ENCODE measurements around the gene DHX35. TPM values are rescaled to one million over a fixed set of nuclear protein-coding genes. Genes with fewer than 3 reads are reported as not detected.
A peak's percentile ranks its signal among the peaks of the same experiment; 100 is the strongest.

Gene DHX35
- total and polyA plus RNA-seq, 2 of the 13 experiments (the other 11 are each of a cell fraction or from before 2014, with no cell fraction given), result 25.8 to 28.7 TPM

DNA sequence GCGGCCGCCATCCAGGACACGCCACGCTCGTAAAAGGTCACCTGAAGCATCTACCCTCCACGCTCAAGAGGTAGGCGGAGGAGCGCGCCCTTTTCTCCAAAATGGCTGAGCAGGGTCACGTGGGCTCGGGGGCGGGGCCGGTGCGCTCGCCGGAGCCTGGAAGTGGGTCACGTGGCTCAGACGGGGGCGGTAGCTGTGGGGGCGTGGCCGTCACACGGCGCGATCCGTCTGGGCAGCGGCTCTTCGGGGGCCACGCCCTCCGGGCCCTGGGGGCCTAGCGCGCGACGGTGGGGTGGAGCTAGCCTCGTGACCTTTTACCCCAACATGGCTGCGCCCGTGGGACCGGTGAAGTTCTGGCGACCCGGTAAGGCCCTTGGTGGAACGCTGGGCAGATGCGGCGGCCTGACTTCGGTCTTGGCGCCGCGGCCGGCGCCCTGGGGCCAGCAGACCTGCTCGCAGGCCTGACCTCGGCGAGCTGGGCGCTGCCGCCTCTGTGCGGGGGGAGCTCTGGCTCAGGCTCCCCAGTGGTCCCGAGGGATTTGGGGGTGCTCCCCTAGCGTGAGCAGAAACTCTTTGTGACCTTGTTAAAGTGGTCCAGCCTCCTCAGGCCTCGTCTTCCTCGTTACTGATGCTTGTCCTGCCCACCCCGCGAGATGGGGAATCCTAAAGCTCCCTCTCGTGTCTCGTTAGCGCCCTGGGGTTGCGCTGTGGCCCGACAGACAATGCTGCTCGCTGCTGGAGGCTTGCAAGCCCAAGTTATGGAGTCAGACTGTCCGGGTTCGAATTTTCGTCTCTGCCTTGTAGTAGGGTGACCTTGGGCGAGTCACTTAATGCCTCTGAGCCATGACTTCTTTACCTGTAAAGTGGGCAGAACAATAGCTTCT lies at the start of gene DHX35 (continued):
- TF ChIP-seq, protein P1, sequence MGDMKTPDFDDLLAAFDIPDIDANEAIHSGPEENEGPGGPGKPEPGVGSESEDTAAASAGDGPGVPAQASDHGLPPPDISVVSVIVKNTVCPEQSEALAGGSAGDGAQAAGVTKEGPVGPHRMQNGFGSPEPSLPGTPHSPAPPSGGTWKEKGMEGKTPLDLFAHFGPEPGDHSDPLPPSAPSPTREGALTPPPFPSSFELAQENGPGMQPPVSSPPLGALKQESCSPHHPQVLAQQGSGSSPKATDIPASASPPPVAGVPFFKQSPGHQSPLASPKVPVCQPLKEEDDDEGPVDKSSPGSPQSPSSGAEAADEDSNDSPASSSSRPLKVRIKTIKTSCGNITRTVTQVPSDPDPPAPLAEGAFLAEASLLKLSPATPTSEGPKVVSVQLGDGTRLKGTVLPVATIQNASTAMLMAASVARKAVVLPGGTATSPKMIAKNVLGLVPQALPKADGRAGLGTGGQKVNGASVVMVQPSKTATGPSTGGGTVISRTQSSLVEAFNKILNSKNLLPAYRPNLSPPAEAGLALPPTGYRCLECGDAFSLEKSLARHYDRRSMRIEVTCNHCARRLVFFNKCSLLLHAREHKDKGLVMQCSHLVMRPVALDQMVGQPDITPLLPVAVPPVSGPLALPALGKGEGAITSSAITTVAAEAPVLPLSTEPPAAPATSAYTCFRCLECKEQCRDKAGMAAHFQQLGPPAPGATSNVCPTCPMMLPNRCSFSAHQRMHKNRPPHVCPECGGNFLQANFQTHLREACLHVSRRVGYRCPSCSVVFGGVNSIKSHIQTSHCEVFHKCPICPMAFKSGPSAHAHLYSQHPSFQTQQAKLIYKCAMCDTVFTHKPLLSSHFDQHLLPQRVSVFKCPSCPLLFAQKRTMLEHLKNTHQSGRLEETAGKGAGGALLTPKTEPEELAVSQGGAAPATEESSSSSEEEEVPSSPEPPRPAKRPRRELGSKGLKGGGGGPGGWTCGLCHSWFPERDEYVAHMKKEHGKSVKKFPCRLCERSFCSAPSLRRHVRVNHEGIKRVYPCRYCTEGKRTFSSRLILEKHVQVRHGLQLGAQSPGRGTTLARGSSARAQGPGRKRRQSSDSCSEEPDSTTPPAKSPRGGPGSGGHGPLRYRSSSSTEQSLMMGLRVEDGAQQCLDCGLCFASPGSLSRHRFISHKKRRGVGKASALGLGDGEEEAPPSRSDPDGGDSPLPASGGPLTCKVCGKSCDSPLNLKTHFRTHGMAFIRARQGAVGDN (CRISPR knock-in tag; IDR thresholded peaks at IDR 0.05), result peak; percentile 99
- TF ChIP-seq, protein P2, sequence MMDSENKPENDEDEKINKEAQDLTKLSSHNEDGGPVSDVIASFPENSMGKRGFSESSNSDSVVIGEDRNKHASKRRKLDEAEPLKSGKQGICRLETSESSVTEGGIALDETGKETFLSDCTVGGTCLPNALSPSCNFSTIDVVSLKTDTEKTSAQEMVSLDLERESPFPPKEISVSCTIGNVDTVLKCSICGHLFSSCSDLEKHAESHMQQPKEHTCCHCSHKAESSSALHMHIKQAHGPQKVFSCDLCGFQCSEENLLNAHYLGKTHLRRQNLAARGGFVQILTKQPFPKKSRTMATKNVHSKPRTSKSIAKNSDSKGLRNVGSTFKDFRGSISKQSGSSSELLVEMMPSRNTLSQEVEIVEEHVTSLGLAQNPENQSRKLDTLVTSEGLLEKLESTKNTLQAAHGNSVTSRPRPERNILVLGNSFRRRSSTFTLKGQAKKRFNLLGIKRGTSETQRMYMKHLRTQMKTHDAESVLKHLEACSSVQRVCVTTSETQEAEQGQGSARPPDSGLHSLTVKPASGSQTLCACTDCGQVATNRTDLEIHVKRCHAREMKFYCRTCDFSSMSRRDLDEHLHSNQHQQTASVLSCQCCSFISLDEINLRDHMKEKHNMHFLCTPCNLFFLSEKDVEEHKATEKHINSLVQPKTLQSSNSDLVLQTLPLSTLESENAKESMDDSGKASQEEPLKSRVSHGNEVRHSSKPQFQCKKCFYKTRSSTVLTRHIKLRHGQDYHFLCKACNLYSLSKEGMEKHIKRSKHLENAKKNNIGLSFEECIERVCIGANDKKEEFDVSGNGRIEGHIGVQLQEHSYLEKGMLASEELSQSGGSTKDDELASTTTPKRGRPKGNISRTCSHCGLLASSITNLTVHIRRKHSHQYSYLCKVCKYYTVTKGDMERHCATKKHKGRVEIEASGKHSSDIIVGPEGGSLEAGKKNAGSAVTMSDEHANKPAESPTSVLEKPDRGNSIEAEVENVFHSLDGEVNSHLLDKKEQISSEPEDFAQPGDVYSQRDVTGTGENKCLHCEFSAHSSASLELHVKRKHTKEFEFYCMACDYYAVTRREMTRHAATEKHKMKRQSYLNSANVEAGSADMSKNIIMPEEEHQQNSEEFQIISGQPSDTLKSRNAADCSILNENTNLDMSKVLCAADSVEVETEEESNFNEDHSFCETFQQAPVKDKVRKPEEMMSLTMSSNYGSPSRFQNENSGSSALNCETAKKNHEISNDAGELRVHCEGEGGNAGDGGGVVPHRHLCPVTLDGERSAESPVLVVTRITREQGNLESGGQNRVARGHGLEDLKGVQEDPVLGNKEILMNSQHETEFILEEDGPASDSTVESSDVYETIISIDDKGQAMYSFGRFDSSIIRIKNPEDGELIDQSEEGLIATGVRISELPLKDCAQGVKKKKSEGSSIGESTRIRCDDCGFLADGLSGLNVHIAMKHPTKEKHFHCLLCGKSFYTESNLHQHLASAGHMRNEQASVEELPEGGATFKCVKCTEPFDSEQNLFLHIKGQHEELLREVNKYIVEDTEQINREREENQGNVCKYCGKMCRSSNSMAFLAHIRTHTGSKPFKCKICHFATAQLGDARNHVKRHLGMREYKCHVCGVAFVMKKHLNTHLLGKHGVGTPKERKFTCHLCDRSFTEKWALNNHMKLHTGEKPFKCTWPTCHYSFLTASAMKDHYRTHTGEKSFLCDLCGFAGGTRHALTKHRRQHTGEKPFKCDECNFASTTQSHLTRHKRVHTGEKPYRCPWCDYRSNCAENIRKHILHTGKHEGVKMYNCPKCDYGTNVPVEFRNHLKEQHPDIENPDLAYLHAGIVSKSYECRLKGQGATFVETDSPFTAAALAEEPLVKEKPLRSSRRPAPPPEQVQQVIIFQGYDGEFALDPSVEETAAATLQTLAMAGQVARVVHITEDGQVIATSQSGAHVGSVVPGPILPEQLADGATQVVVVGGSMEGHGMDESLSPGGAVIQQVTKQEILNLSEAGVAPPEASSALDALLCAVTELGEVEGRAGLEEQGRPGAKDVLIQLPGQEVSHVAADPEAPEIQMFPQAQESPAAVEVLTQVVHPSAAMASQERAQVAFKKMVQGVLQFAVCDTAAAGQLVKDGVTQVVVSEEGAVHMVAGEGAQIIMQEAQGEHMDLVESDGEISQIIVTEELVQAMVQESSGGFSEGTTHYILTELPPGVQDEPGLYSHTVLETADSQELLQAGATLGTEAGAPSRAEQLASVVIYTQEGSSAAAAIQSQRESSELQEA (CRISPR knock-in tag; IDR thresholded peaks at IDR 0.05; ENCODE audit: not compliant biosample characterization), result peak; percentile 99
- TF ChIP-seq ZBTB1 (CRISPR knock-in tag; IDR thresholded peaks at IDR 0.05; ENCODE audit: borderline replicate concordance), result 0 out of 2 replicates have a peak, but pooled peaks have one; percentile 80
- peak; percentile 90 for TF ChIP-seq POLR2AphosphoS5 (IDR thresholded peaks at IDR 0.05; ENCODE audit: low read depth, low read length)
- TF ChIP-seq ZNF605 (CRISPR knock-in tag; IDR thresholded peaks at IDR 0.05), result peak; percentile 99
- TF ChIP-seq WIZ (CRISPR knock-in tag; IDR thresholded peaks at IDR 0.05), result peak; percentile 96
- TF ChIP-seq SKIL (CRISPR knock-in tag; IDR thresholded peaks at IDR 0.05; ENCODE audit: borderline replicate concordance), result no peak
- no peak for TF ChIP-seq DBP (CRISPR knock-in tag; IDR thresholded peaks at IDR 0.05; ENCODE audit: not compliant biosample characterization)
- no peak for TF ChIP-seq TRIM24 (CRISPR knock-in tag; IDR thresholded peaks at IDR 0.05)
- TF ChIP-seq SP2 (CRISPR knock-in tag; IDR thresholded peaks at IDR 0.05), result peak; percentile 77
- TF ChIP-seq POGZ (CRISPR knock-in tag; IDR thresholded peaks at IDR 0.05), result peak; percentile 99
- TF ChIP-seq TARDBP (CRISPR knock-in tag; IDR thresholded peaks at IDR 0.05), result peak; percentile 71; the same call in 1 of the 2 replicates

All from HepG2 (cell line).